ENCODE measurements around the gene FGF2. TPM values are rescaled to one million over a fixed set of nuclear protein-coding genes. Genes with fewer than 3 reads are reported as not detected.
"Not testable (repeated sequence)": the region's sequence is repeated elsewhere in the genome, so short reads cannot be mapped to it uniquely, and the experiment has no call there.

Gene FGF2
- polyA plus RNA-seq, 1 experiment, result 25.1 TPM

DNA sequence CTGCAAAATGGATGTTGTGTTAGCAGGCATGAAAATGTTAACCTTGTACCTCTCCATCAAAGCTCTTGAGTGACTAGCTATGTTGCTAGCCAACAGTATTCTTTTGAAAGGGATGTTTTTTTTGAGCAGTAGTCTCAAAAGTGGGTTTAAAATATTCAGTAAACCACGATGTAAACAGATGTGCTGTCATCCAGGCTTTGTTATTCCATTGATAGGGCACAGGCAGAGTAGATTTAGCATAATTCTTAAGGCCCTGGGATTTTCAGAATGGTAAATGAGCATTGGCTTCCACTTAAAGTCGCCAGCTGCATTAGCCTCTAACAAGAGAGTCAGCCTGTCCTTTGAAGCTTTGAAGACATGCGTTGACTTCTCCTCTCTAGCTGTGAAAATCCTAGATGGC lies 18.4 kb downstream of the FGF2 start:
- Histone ChIP-seq H3K9me3 (ENCODE audit: control insufficient read depth, insufficient read depth, low read length) (no peaks in the 10 kb centered on the region), H3K4me3 (ENCODE audit: low read depth, low read length) (no peak overlapping the region), H3K27ac (ENCODE audit: low read depth, low read length) (no peak overlapping the region), H3K27me3 (ENCODE audit: control insufficient read depth, insufficient read depth, low read length) (no peaks in the 10 kb centered on the region)
- no peak for TF ChIP-seq CTCF (IDR thresholded peaks at IDR 0.05; ENCODE audit: low read depth, low read length)
- ChIA-PET CTCF (no interaction called here), POLR2A (no interaction called here)
- DNase-seq (ENCODE audit: low read depth, low spot score), result no peak

DNA sequence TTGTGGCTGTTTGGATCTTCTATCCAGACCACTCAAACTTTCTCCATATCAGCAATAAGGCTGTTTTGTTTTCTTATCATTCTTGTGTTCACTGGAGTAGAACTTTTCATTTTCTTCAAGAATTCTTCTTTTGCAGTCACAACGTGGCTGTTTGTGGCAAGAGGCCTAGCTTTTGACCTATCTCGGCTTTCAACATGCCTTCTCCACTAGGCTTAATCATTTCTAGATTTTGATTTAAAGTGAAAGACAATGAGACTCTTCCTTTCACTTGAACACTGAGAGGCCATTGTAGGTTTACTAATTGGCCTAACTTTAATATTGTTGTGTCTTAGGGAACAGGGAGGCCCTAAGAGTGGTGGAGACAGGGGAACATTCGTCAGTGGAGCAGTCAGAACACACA lies 19.1 kb downstream of the FGF2 start:
- Histone ChIP-seq H3K9me3 (ENCODE audit: control insufficient read depth, insufficient read depth, low read length) (no peaks in the 10 kb centered on the region), H3K27me3 (ENCODE audit: control insufficient read depth, insufficient read depth, low read length) (no peaks in the 10 kb centered on the region), H3K27ac (ENCODE audit: low read depth, low read length) (no peak overlapping the region), H3K4me3 (ENCODE audit: low read depth, low read length) (no peak overlapping the region)
- POLR2A ChIA-PET, result no interaction called here
- CTCF ChIA-PET, result no interaction called here
- DNase-seq (ENCODE audit: low read depth, low spot score), result no peak
- TF ChIP-seq CTCF (IDR thresholded peaks at IDR 0.05; ENCODE audit: low read depth, low read length), result no peak

DNA sequence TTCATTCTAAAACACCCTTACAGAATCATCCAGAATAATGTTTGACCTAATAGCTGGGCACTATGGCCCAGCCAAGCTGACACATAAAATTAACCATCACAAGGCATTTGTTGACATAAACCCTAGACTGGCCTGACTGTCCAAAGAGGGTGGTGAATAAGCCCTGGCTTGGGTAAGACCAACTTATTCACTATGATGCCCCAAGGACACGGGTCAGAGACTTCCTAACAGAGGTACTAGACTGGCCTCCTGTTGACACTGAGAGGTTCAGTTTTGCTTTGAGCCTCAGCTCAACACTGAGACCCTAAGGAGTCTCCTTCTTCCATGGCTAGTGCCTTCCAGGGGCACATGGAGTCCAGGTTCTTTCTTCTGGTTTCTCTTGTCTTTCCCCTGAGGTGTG lies 21.3 kb downstream of the FGF2 start:
- CTCF ChIA-PET, result no interaction called here
- DNase-seq (ENCODE audit: low read depth, low spot score), result no peak
- Histone ChIP-seq H3K9me3 (ENCODE audit: control insufficient read depth, insufficient read depth, low read length) (no peaks in the 10 kb centered on the region), H3K27ac (ENCODE audit: low read depth, low read length) (no peak overlapping the region), H3K4me3 (ENCODE audit: low read depth, low read length) (no peak overlapping the region), H3K27me3 (ENCODE audit: control insufficient read depth, insufficient read depth, low read length) (no peaks in the 10 kb centered on the region)
- no peak for TF ChIP-seq CTCF (IDR thresholded peaks at IDR 0.05; ENCODE audit: low read depth, low read length)
- POLR2A ChIA-PET, result no interaction called here

- H3K27ac ChIP-seq (ENCODE audit: low read depth, low read length); POLR2A ChIA-PET: not testable (repeated sequence)
- CTCF ChIA-PET, result interaction anchor here (0.7 kb wide), 1 partner anchor 92 kb away, joined by 3 read pairs; no protein-coding TSS in a partner anchor
Observed at GRCh38 chr4:122849789-122850188, 23.2 kb downstream of the FGF2 start.

DNA sequence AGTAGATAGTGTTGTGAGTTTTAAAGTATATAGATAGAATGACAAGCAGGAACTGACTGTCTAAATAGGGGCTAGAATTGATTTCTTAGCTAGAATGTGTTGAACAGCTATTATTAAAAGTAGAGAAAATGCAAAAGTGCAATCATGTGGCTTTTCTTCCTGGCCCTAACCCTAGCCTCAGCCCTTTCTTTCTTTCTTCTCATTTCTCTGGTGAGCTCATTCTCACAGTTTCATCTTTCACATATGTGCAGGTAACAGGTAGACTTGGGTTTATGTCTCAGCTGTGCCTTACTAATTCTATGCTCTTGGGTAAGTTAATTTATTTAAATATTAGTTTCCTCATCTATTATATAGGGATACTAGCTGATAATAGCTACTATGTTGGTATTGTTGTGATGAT lies 24.9 kb downstream of the FGF2 start:
- Histone ChIP-seq H3K27ac (ENCODE audit: low read depth, low read length) (no peak overlapping the region), H3K27me3 (ENCODE audit: control insufficient read depth, insufficient read depth, low read length) (no peaks in the 10 kb centered on the region), H3K9me3 (ENCODE audit: control insufficient read depth, insufficient read depth, low read length) (no peaks in the 10 kb centered on the region), H3K4me3 (ENCODE audit: low read depth, low read length) (no peak overlapping the region)
- no peak for DNase-seq (ENCODE audit: low read depth, low spot score)
- TF ChIP-seq CTCF (IDR thresholded peaks at IDR 0.05; ENCODE audit: low read depth, low read length), result no peak
- ChIA-PET POLR2A (no interaction called here), CTCF (interaction anchor here (0.8 to 2.5 kb wide), 4 partner anchors 22 to 93 kb away, joined by 3 to 9 read pairs (median 4); no protein-coding TSS in a partner anchor)

More at GRCh38 chr4:122849789-122850188, 23.2 kb downstream of the FGF2 start:
- not testable (repeated sequence) for H3K4me3 ChIP-seq (ENCODE audit: low read depth, low read length); H3K9me3 ChIP-seq (ENCODE audit: control insufficient read depth, insufficient read depth, low read length); DNase-seq (ENCODE audit: low read depth, low spot score); H3K27me3 ChIP-seq (ENCODE audit: control insufficient read depth, insufficient read depth, low read length)
